ENCODE measurements around the gene POLR3H. TPM values are rescaled to one million over a fixed set of nuclear protein-coding genes. Genes with fewer than 3 reads are reported as not detected.
"Not testable (repeated sequence)": the region's sequence is repeated elsewhere in the genome, so short reads cannot be mapped to it uniquely, and the experiment has no call there.

The POLR3H gene
- total and polyA plus RNA-seq, 10 of the 15 experiments (the other 5 are each of a cell fraction or from before 2014, with no cell fraction given): 3.5 to 62.7 (median 24.6) TPM

GRCh38 chr22:41543854-41544670 lies at the start of gene POLR3H (continued):
- TF ChIP-seq REST (IDR thresholded peaks at IDR 0.05; ENCODE audit: low read depth, low read length): no peak
- TF ChIP-seq ZNF622 (IDR thresholded peaks at IDR 0.05): no peak
- TF ChIP-seq NFIC (IDR thresholded peaks at IDR 0.05; ENCODE audit: low read depth, low read length): no peak
- TF ChIP-seq ASH2L (IDR thresholded peaks at IDR 0.05; ENCODE audit: borderline replicate concordance, low read depth): no peak
- no peak for TF ChIP-seq MEF2A (IDR thresholded peaks at IDR 0.05; ENCODE audit: insufficient read depth, low read depth, low read length)
- no peak for TF ChIP-seq SMAD5 (IDR thresholded peaks at IDR 0.05; ENCODE audit: low read depth)
- no peak for TF ChIP-seq NFXL1 (IDR thresholded peaks at IDR 0.05; ENCODE audit: borderline replicate concordance)
- no peak for TF ChIP-seq CBX5 (IDR thresholded peaks at IDR 0.05; ENCODE audit: low read depth)
- TF ChIP-seq PAX8 (IDR thresholded peaks at IDR 0.05): no peak
- no peak for TF ChIP-seq ZBTB4 (CRISPR knock-in tag; IDR thresholded peaks at IDR 0.05)

- H3K79me2 ChIP-seq (ENCODE audit: control insufficient read depth, insufficient read depth, low read length); RAD21 ChIA-PET (ENCODE audit: unreplicated experiment); intact Hi-C loops (cut with micrococcal nuclease; ENCODE audit: unreplicated experiment); H3K27me3 ChIP-seq (replicated peaks in 1 of 2; ENCODE audit: control insufficient read depth in 2 of 2, insufficient read depth in 2 of 2, low read length in 1 of 2); ATAC-seq; H4K20me1 ChIP-seq (ENCODE audit: control insufficient read depth, insufficient read depth); H3K9ac ChIP-seq (ENCODE audit: control insufficient read depth, insufficient read depth, low read length); H3K27ac ChIP-seq (ENCODE audit: control insufficient read depth, insufficient read depth); DNase-seq (ENCODE audit: low read depth, low spot score); H2AFZ ChIP-seq (ENCODE audit: control insufficient read depth, low read depth, low read length); H3K4me1 ChIP-seq (ENCODE audit: control insufficient read depth, insufficient read depth, low read length); H3K4me3 ChIP-seq; H3K4me2 ChIP-seq (ENCODE audit: control insufficient read depth, insufficient read depth); FAIRE-seq; POLR2A ChIA-PET; H3K9me3 ChIP-seq (replicated peaks; ENCODE audit: control insufficient read depth, insufficient read depth, low read length); BruUV-seq (replicated peaks); CTCF ChIA-PET; H3K36me3 ChIP-seq (ENCODE audit: control insufficient read depth in 2 of 2, insufficient read depth in 2 of 2, low read length in 1 of 2); in situ Hi-C loops (cut with MboI): not testable (repeated sequence)
- over 99% methylated on average over 48 of the region's 51 CpGs for WGBS (ENCODE audit: insufficient coverage, insufficient replicate concordance, low lambda C conversion rate, missing lambda C conversion rate)
- SMC1A ChIA-PET (ENCODE audit: uncharacterized antibody, unreplicated experiment): interaction anchor here (1.3 to 1.6 kb wide), 2 partner anchors 10 to 52 kb away, joined by 3 to 5 read pairs; no protein-coding TSS in a partner anchor
Observed at GRCh38 chr22:41593336-41593960, 49.2 kb upstream of the POLR3H start.

Data from GM12878 (cell line).